Measurements from ENCODE around the gene PAPSS2.

PAPSS2 gene

DNA sequence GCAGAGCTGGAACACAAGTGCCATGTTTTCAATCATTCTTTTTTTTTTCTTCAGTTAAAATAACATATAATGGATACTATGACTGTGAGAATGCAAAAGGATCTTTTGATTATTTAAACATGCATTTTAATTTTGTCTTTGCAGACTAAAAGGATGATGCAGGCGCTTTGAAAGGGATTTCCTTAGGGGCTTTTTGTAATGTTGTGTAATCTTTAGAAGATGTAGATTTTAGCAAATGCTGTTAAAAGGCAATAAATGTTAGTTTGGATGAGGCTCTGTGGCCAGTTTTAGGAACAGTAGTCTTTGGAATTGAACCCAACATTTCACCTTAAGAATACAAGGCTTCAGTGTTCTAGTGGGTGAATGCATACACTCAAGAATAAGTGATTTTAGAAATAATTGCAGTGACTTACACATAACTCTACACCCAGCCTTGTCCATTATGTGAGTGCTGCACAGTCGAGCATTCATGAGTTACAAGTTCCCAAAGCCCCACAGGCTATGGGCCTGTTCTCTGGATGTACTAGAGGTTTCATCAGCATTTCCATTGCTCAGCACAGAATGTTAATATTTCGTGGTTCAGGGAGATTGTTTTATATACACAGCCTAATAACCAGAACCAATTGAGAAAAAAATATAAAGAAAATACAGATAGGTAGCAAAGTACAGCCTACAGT is 11.6 kb downstream of the PAPSS2 start:
- ATAC-seq (no peak), DNase-seq (no peak)

DNA sequence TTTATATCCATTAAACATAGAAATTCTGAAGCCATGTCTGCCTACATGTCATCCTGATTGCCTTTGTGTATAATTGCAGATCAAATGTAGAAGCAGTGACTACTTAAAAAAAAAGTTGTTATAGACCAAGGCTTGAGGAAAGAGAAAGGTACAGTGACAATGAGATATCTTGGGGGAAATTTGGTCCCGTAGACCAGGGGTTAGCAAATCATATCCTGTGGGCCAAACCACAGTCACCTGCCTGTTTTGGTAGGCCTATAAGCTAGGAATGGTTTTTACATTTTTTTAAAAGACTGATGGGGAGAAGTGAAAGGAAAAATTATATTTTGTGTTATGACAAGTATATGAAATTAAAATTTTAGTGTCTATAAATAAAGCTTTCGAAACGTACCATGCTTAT is 12.9 kb downstream of the PAPSS2 start:
- no peak for DNase-seq
- ATAC-seq = no peak

DNA sequence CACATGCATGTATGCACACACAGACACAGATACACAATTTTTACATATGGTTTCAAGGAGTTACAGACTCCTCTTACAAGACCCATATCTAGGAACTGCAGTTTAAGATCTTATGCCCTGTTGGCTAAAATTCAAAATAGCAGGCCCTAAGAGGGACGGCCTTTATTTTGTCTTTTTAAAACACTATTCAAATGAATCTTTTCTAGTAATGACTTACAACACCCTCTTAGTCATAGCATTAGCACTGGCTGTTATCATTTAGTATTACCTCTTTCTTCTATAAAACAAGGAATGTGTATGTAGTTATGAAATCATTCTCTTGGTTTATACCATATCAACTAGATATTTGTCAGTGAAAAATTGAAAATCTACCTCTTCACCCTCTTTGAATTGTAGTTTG is 15.3 kb downstream of the PAPSS2 start:
- DNase-seq = no peak
- ATAC-seq = no peak

GRCh38 chr10:87675396-87676376 is 16.0 kb downstream of the PAPSS2 start:
- ATAC-seq = no peak
- DNase-seq = no peak

- no peak for DNase-seq
- ATAC-seq = no peak
These were observed 17.9 kb downstream of the PAPSS2 start for GRCh38 chr10:87677595-87677994.

- ATAC-seq = no peak
- no peak for DNase-seq
These were observed 18.6 kb downstream of the PAPSS2 start for GRCh38 chr10:87678302-87678701.

DNA sequence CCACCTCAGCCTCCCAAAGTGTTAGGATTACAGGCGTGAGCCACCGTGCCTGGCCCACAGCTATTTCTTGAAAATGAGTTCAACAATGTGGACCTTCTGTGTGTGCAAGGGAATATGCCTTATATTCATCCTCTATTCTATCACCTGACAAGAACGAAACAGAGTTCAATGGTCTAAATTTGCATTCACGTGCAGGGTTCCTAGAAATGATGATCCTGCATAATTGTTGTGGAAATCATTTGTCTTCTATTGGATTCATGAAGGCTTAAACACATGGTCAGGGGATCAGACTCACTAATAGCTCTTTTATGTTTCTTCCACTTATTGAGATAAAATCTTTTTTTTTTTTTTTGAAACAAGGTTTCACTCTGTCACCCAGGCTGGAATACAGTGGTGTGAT is 23.7 kb downstream of the PAPSS2 start:
- no peak for DNase-seq
- ATAC-seq = no peak

DNA sequence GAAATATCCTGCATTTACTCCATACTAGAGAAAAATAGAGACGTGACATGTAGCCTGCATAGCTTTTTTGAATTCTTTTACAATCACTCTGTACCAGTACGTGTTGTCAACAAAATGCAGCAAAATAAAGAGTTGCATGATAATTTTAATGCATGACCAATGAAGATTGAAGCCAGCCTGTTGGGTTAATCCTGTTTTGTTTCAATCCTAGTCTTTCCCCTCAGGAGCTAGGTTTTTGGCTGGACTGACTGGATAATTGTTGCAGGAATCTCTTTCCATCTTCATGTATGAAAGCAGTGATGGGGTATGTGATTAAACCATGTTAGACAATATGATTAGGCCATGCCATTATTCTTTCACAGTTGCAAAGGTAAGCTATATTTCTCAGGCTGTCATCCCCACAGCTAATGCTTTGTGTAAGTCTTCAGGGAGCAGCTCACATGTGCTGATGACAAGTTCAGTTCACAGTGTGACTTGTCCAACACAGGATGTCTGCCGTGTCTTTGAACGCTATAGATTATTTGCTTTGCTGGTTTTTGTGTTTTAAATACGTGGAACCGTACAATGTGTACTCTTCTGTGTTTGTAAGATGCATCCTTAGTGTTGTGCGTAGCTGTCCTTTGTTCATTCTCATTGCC is 24.4 kb downstream of the PAPSS2 start:
- no peak for ATAC-seq
- DNase-seq = no peak

GRCh38 chr10:87685832-87686574 is 26.3 kb downstream of the PAPSS2 start:
- ATAC-seq (no peak), DNase-seq (no peak)

DNA sequence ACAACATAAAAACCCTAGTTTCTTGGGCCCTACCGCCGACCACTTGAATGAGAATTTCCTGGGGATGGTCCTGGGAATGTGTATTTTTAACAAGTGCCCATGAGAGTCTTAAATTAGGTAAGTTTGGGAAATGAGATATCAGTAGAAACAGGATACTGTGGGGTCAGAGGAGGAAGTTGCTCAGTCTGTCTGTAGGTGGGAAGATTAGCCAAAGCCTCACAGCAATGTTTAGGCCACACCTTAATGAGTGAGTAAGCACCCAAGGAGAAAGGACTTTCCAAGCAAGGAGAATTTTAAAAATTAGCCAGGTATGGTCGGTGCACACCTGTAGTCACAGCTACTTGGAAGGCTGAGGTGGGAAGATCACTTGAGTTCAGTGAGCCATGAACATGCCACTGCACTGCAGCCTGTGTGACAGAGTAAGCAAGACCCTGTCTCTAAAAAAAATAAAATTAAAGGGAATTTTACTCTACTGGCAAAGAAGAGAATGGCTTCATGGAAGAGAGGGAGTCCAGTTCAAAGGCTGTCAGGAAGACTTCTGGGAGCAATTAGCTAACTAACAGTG is 31.9 kb downstream of the PAPSS2 start:
- ATAC-seq = no peak
- no peak for DNase-seq

GRCh38 chr10:87692956-87693484 is 33.3 kb downstream of the PAPSS2 start:
- no peak for ATAC-seq

DNA sequence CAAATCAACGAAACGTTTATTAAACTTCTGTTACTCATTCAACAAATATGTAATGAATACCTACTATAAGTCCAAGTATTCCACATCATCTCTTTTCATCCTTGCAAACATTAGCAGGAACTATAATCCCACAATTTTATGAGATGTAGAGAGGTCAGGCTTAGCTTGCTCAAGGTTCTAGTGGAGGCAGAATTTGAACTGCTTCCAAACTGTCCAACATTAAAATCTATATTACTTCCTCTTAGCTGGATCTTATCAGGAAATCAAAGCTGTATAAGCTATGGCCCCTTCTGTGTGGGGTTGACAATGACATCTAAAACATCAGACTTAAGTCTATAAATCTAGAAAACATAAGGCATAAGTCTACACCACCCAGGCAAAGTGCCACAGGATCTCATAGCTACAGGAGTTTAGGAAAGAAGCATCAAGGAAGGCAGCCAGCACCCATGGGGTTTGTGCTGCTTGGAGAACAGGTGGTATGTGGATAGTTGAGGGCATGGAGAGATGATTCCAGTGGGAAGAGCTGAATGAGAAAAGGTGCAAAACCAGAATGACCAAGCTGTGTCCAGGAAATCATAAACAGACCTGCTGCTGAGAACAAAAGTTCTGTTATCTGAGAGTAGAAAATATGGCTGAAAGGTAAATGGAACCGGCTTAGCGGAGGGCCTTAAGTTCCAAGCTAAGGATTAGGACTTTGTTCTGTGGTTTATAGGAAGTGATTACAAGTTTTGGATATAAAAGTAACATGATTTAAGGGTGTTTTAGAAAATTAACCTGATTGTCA is 34.5 kb downstream of the PAPSS2 start:
- DNase-seq = no peak

More at GRCh38 chr10:87692956-87693484, 33.3 kb downstream of the PAPSS2 start:
- DNase-seq = no peak

DNA sequence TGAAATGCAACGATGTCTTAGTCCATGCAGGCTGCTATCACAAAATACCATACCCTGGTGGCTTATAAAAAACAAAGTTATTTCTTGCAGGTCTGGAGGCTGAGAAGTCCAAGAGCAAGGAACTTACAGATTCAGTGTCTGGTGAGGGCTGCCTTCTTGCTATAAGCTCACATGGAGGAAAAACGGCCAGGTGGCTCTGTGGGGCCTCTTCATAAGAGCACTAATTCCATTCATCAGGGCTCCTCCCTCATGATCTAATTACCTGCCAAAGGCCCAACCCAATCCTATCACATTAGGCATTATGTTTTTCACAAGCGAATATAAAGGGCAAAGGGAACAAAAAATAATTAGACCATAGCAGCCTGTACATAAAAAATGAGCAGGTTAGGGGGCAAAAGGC is 35.4 kb downstream of the PAPSS2 start:
- DNase-seq (no peak), ATAC-seq (no peak)

More for the DNA sequence above, 34.5 kb downstream of the PAPSS2 start:
- ATAC-seq = no peak

GRCh38 chr10:87696922-87697745 is 37.5 kb downstream of the PAPSS2 start:
- no peak for DNase-seq
- no peak for ATAC-seq

GRCh38 chr10:87700031-87700796 is 40.5 kb downstream of the PAPSS2 start:
- no peak for ATAC-seq
- no peak for DNase-seq

DNA sequence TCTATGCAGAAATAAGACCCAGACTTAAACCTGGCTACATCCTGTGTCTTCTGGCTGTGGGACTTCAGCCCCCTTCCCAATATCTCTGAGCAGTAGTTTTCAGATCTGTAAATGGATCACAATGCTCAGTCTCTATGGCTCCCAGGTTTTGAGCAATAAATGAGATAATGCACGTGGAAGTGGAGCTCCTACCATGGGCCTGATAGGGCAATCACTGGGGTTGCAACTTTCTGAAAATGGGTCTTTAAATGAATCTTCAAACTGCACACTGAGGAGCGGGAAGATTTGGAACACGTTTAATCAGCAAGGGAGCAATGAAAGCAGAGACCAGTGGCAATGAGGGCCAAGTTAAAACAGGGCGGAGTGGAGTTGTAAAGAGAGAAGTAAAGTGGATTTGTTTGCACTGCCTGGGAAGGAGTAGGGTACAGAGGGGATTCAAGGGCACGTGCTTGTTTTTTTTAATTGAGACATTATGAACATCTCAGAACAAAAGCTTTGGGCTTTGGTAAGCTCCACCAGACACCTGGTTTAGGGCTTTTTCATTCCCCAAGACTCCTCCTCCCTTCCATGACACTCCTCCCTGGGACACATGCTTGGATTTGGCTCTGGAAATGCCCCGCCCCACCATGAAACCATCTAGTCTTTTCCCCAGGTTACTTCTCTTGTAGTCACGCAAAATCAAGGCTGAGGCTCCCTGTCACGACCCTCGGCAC is 42.7 kb downstream of the PAPSS2 start:
- no peak for ATAC-seq
- DNase-seq = no peak

- DNase-seq = no peak
- ATAC-seq = no peak
These were observed 43.3 kb downstream of the PAPSS2 start for GRCh38 chr10:87702973-87703294.

GRCh38 chr10:87703771-87704170 is 44.1 kb downstream of the PAPSS2 start:
- DNase-seq (no peak), ATAC-seq (no peak)

DNA sequence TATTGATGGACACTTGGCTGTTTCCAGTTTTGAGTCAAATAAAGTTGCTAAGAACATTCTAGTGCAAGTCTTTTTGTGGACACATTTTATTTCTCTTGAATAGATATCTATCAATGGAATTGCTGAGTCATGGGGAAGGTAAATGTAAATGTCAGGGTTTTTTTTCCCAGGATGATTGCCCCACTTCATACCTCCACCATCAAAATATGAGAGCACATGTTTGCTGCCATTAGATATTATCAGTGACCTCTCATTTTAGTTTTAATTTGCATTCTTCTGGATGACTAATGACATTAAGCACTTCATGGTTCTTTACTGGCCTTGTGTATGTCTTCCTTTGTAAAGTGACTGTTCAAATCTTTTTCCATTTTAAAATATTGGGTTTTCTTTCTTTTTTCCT is 45.7 kb downstream of the PAPSS2 start:
- no peak for ATAC-seq
- DNase-seq = no peak

Measured in stimulated activated naive CD8-positive, alpha-beta T cell treated with anti-CD3 and anti-CD28 coated beads, Interleukin-15, Interleukin-2, amounts not matched to agents 100 U/mL and 50 U/mL, for 24 hours (primary cell).